IMR-90 (cell line): ENCODE measurements around the gene UNK. TPM values are rescaled to one million over a fixed set of nuclear protein-coding genes. Genes with fewer than 3 reads are reported as not detected.

ENCODE experiments used
- ATAC-seq: fragments of 200-7000 bp; cut with Tn5 transposase; 2 replicates; pipeline ENCODE4 v1.9.1; 2020; ENCODE audit warnings: low read depth, mild to moderate bottlenecking, moderate library complexity
- BruUV-seq: library from RNA; stranded (reverse); fragments of 400-500 nt; replicated peaks from 2 replicates; lab custom pipeline; 2021; lab: Mats Ljungman, UMichigan
- CTCF ChIA-PET: fragments of 300-600 bp; formaldehyde crosslinking; extraction: SDS; loops from one replicate; lab custom pipeline; 2021; ENCODE audit warnings: antibody characterized with exemption; lab: Yijun Ruan, JAX
- POLR2A ChIA-PET: fragments of 300-600 bp; sonication (Branson Sonifier 250); formaldehyde crosslinking; loops from one replicate; lab custom pipeline; 2022; ENCODE audit warnings: antibody characterized with exemption; ENCODE audit not compliant: unreplicated experiment; lab: Charles Lee
- DNase-seq: peaks from one replicate; pipeline ENCODE4 v3.0.0; 2013
- H2AFZ ChIP-seq: replicated peaks from 2 replicates; pipeline ENCODE3; 2013; ENCODE audit warnings: low read length, mild to moderate bottlenecking; ENCODE audit not compliant: poor library complexity
- H2AK5ac ChIP-seq: 2 replicates; pipeline ENCODE4 v1.6.1; 2013; ENCODE audit warnings: low read depth, low read length, inconsistent platforms
- H2AK9ac ChIP-seq: replicated peaks from 2 replicates; pipeline ENCODE3; 2013; ENCODE audit warnings: mild to moderate bottlenecking, low read depth, low read length, moderate library complexity; ENCODE audit not compliant: poor library complexity
- H2BK120ac ChIP-seq: 2 replicates; pipeline ENCODE4 v1.6.1; 2013; ENCODE audit warnings: low read depth, low read length, inconsistent platforms
- H2BK15ac ChIP-seq: 3 replicates; pipeline ENCODE4 v1.6.1; 2013; ENCODE audit warnings: low read depth, low read length, inconsistent platforms
- H2BK20ac ChIP-seq: 2 replicates; pipeline ENCODE4 v1.6.1; 2013; ENCODE audit warnings: low read depth, mild to moderate bottlenecking, inconsistent platforms, low read length, moderate library complexity
- H2BK5ac ChIP-seq: 2 replicates; pipeline ENCODE4 v1.6.1; 2013; ENCODE audit warnings: mild to moderate bottlenecking, low read depth, low read length, inconsistent platforms; ENCODE audit not compliant: poor library complexity, severe bottlenecking
- H3K14ac ChIP-seq: replicated peaks from 2 replicates; pipeline ENCODE4 v1.6.1; 2013; ENCODE audit warnings: low read depth, low read length, inconsistent platforms
- H3K18ac ChIP-seq: 2 replicates; pipeline ENCODE4 v1.6.1; 2013; ENCODE audit warnings: low read depth, low read length, control low read depth
- H3K23ac ChIP-seq: 2 replicates; pipeline ENCODE4 v1.6.1; 2013; ENCODE audit warnings: low read depth, low read length, inconsistent platforms
- H3K27ac ChIP-seq: 2 replicates; pipeline ENCODE4 v1.5.1; 2013; ENCODE audit warnings: mild to moderate bottlenecking, control low read depth, low read length; ENCODE audit not compliant: insufficient read depth
- H3K27me3 ChIP-seq: 2 replicates; pipeline ENCODE4 v1.6.1; 2013; ENCODE audit warnings: low read length; ENCODE audit not compliant: control insufficient read depth, insufficient read depth
- H3K36me3 ChIP-seq: 2 replicates; pipeline ENCODE4 v1.6.1; 2013; ENCODE audit warnings: low read length, mixed read lengths; ENCODE audit not compliant: control insufficient read depth, insufficient read depth
- H3K4ac ChIP-seq: 2 replicates; pipeline ENCODE4 v1.6.1; 2013; ENCODE audit warnings: low read depth, low read length, inconsistent platforms
- H3K4me1 ChIP-seq: 2 replicates; pipeline ENCODE4 v1.6.1; 2013; ENCODE audit warnings: low read length, mixed read lengths; ENCODE audit not compliant: control insufficient read depth, insufficient read depth
- H3K4me2 ChIP-seq: 2 replicates; pipeline ENCODE4 v1.6.1; 2013; ENCODE audit warnings: low read depth, mild to moderate bottlenecking, control low read depth, low read length, moderate library complexity
- H3K4me3 ChIP-seq: 2 replicates; pipeline ENCODE4 v1.5.1; 2013; ENCODE audit warnings: low read depth, mild to moderate bottlenecking, control low read depth, low read length, moderate library complexity; ENCODE audit not compliant: insufficient read depth
- H3K56ac ChIP-seq: 2 replicates; pipeline ENCODE4 v1.6.1; 2013; ENCODE audit warnings: low read length, inconsistent platforms; ENCODE audit not compliant: insufficient read depth; ENCODE audit errors: extremely low read depth
- H3K79me1 ChIP-seq, 2 experiments: 2 replicates each; pipeline ENCODE4 v1.6.1; 2013; ENCODE audit warnings: low read length in 2 of 2, inconsistent platforms in 1 of 2, low read depth in 1 of 2
- H3K9ac ChIP-seq: 2 replicates; pipeline ENCODE4 v1.6.1; 2013; ENCODE audit warnings: low read depth, low read length, control low read depth
- H3K9me1 ChIP-seq: 2 replicates; pipeline ENCODE4 v1.6.1; 2013; ENCODE audit warnings: low read length, inconsistent platforms; ENCODE audit not compliant: insufficient read depth
- H3K9me3 ChIP-seq: 2 replicates; pipeline ENCODE4 v1.6.1; 2013; ENCODE audit warnings: low read length; ENCODE audit not compliant: control insufficient read depth, insufficient read depth
- H4K20me1 ChIP-seq: 2 replicates; pipeline ENCODE4 v1.6.1; 2013; ENCODE audit warnings: low read length, inconsistent platforms; ENCODE audit not compliant: insufficient read depth
- H4K5ac ChIP-seq: 2 replicates; pipeline ENCODE4 v1.6.1; 2013; ENCODE audit warnings: mild to moderate bottlenecking, low read depth, low read length, control low read depth
- H4K8ac ChIP-seq, 2 experiments: 2 replicates each; pipeline ENCODE4 v1.6.1; 2013; ENCODE audit warnings: low read depth in 2 of 2, low read length in 2 of 2, control low read depth in 1 of 2, inconsistent platforms in 1 of 2
- H4K91ac ChIP-seq: 2 replicates; pipeline ENCODE4 v1.6.1; 2013; ENCODE audit warnings: low read depth, low read length, inconsistent platforms; ENCODE audit not compliant: insufficient read depth
- FOS ChIP-seq: fragments of 150-350 bp; IDR thresholded peaks from 2 replicates; pipeline ENCODE4 v1.6.1; 2016; ENCODE audit warnings: low read depth, low read length
- MAFK ChIP-seq: IDR thresholded peaks from 2 replicates; pipeline ENCODE4 v1.6.1; 2012; ENCODE audit warnings: low read depth, low read length, improper control_type of control experiment
- MXI1 ChIP-seq: IDR thresholded peaks from 2 replicates; pipeline ENCODE4 v1.6.1; 2012; ENCODE audit warnings: low read depth, mild to moderate bottlenecking, low read length, moderate library complexity, borderline replicate concordance
- NFE2L2 ChIP-seq: fragments of 150-350 bp; IDR thresholded peaks from 2 replicates; pipeline ENCODE4 v1.6.1; 2016; ENCODE audit warnings: low read depth, mild to moderate bottlenecking, low read length
- RAD21 ChIP-seq: IDR thresholded peaks from 2 replicates; pipeline ENCODE4 v1.6.1; 2012; ENCODE audit warnings: low read length, improper control_type of control experiment
- RCOR1 ChIP-seq: IDR thresholded peaks from 2 replicates; pipeline ENCODE4 v1.6.1; 2012; ENCODE audit warnings: mild to moderate bottlenecking, low read length, improper control_type of control experiment; ENCODE audit not compliant: insufficient replicate concordance
- RFX5 ChIP-seq: IDR thresholded peaks from 2 replicates; pipeline ENCODE4 v1.8.0; 2012; ENCODE audit warnings: low read depth, mild to moderate bottlenecking, low read length, moderate library complexity
- SMC3 ChIP-seq: fragments of 150-350 bp; IDR thresholded peaks from 2 replicates; pipeline ENCODE4 v1.6.1; 2016; ENCODE audit warnings: low read depth, mild to moderate bottlenecking, antibody characterized with exemption, low read length, moderate library complexity
- WGBS, 2 experiments: methylation state at CpG; one replicate each; pipeline versions ENCODE4 v1.1.5 to v1.1.7; 2013; ENCODE audit warnings: missing lambda C conversion rate in 2 of 2; ENCODE audit not compliant: insufficient read length in 1 of 2; ENCODE audit errors: extremely low coverage in 2 of 2; 5-methylcytosine and 5-hydroxymethylcytosine counted together
- dilution Hi-C: fragments of 300-500 bp; cut with HindIII; formaldehyde crosslinking; loops from one replicate; pipeline ENCODE4 v1.14.3; 2018; ENCODE audit warnings: low sequenced_read_pairs; ENCODE audit not compliant: unreplicated experiment
- in situ Hi-C: fragments of 300-500 bp; cut with MboI; formaldehyde crosslinking; loops from 3 replicates; pipeline ENCODE4 v1.14.3; 2019; ENCODE audit warnings: low sequenced_read_pairs, inconsistent platforms, mixed read lengths
- intact Hi-C: fragments of 100-400 bp; cut with micrococcal nuclease; formaldehyde crosslinking; loops from 2 replicates; pipeline ENCODE4 v1.10.0; 2022
- polyA plus RNA-seq, 3 experiments: library from polyadenylated mRNA; depleted of rRNA; stranded (reverse); fragments of >200 nt; gene quantifications; 2 replicates each; pipeline ENCODE4 v1.2.3, GENCODE V29; 2012; ENCODE audit warnings: low replicate concordance in 1 of 3
- total RNA-seq: library from RNA; depleted of rRNA; stranded (reverse); fragments of >200 nt; gene quantifications from 2 replicates; pipeline ENCODE4 v1.2.3, GENCODE V29; 2012
- TF ChIP-seq, protein P1 (sequence below): fragments of 150-350 bp; IDR thresholded peaks from 2 replicates; pipeline ENCODE4 v1.6.1; 2017; ENCODE audit warnings: mild to moderate bottlenecking, antibody characterized with exemption, low read length, low read depth
- TF ChIP-seq, protein P2 (sequence below): conservative IDR thresholded peaks from 2 replicates; pipeline ENCODE4 v1.5.1; 2012; ENCODE audit warnings: mild to moderate bottlenecking, low read depth, low read length, improper control_type of control experiment

Gene UNK
- total and polyA plus RNA-seq, 2 of the 4 experiments (the other 2 are of a cell fraction), result 15.4 to 17.3 TPM

DNA sequence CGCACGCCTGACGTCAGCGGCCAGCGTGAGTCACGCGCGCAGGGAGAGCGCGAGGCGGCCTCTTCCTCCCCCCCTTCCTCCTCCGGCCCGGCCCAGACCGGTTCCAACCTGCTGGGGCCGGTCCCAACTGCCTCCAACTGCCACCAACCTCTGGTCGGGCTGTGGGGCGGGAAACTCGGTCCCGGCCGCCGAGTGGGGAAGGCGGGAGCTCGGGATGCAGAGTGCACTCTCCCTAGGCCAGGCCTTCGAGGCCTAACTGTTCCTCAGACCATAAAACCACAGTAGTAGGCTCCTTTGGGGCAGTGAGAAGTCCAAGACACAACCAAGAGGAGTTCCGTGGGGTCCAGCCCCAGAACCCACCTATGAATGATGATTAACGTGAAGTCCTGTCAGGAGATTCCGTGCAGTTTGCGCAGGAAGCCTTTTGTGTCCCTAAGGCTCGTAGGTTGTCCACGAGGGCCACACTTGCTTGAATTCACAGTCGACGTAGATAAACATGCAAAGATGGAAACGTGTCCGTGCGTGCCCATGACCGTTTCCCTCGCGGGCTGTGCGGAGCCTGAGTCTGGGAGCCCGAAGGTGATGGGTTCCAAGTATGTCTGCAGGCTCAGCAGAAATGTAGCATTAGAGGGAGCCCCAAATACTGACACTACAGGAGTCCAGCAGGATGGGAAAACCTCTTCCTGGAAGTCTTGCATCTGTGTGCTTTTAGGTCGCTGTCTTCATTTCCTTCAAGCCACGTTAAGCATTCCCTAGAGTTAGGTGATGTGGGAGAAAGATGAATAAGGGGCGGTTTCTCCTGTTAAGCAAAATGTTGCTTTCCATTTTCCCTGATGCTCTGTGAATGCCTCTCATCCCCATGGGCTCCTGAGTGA, 647 bp downstream of the UNK start (continued):
- no peak for TF ChIP-seq SMC3
- TF ChIP-seq RCOR1, result no peak
- no peak; the same call in 1 of the 2 replicates for TF ChIP-seq FOS

DNA sequence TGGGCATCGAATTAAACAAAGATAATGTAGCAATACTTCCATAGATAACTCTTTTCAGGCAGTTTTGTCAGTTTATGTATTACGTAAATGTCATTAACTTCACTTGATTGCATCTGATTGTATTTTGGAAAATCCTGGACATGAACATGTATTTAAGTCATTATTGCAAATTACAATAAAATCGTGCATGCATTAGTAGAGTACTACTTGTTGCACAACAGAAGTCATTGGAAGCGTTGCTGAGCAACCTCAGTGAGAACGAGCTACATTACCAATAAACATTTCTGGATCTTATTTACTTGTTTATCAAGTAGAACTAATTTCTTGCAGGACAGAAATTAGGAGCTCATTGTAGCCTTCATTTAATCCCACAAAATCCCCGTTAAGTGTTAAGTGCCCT, 6.6 kb downstream of the UNK start:
- H3K4me1 ChIP-seq, result peaks cover 4% of the 10 kb centered on the region
- no peaks in the 10 kb centered on the region for H3K27me3 ChIP-seq
- H4K20me1 ChIP-seq, result no peaks in the 10 kb centered on the region; the same call in 1 of the 2 replicates
- H3K9me3 ChIP-seq, result no peaks in the 10 kb centered on the region
- H2BK15ac ChIP-seq, result no peak overlapping the region
- H3K9ac ChIP-seq, result no peak overlapping the region
- no peak overlapping the region for H3K23ac ChIP-seq
- peaks cover 6% of the 10 kb centered on the region for H3K9me1 ChIP-seq
- H2AK5ac ChIP-seq, result no peak overlapping the region
- H3K27ac ChIP-seq, result no peak overlapping the region
- H3K4me3 ChIP-seq, result no peak overlapping the region
- no peak overlapping the region for H2AFZ ChIP-seq
- ATAC-seq, result no peak
- ChIA-PET CTCF (interaction anchor here (0.6 kb wide), 1 partner anchor 109 kb away, joined by 3 read pairs; no protein-coding TSS in a partner anchor), POLR2A (no interaction called here)
- intact Hi-C loops, result no loop called here
- H4K91ac ChIP-seq, result no peak overlapping the region
- no peak overlapping the region for H3K4ac ChIP-seq
- peaks cover 8% of the 10 kb centered on the region for H3K36me3 ChIP-seq
- in situ Hi-C loops, result no loop called here
- no CpG with 5 or more reads among the region's 6 CpGs for WGBS, 2 experiments
- DNase-seq, result no peak
- no peak overlapping the region for H2BK5ac ChIP-seq
- H2BK20ac ChIP-seq, result no peak overlapping the region
- no peak overlapping the region for H2BK120ac ChIP-seq
- no peak overlapping the region for H4K5ac ChIP-seq
- dilution Hi-C loops, result no loop called here
- TF ChIP-seq, protein P1, sequence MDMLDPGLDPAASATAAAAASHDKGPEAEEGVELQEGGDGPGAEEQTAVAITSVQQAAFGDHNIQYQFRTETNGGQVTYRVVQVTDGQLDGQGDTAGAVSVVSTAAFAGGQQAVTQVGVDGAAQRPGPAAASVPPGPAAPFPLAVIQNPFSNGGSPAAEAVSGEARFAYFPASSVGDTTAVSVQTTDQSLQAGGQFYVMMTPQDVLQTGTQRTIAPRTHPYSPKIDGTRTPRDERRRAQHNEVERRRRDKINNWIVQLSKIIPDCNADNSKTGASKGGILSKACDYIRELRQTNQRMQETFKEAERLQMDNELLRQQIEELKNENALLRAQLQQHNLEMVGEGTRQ, result no peak
- no peak for TF ChIP-seq MAFK
- no peak for TF ChIP-seq SMC3
- TF ChIP-seq NFE2L2, result no peak
- no peak for TF ChIP-seq FOS
- TF ChIP-seq, protein P2, sequence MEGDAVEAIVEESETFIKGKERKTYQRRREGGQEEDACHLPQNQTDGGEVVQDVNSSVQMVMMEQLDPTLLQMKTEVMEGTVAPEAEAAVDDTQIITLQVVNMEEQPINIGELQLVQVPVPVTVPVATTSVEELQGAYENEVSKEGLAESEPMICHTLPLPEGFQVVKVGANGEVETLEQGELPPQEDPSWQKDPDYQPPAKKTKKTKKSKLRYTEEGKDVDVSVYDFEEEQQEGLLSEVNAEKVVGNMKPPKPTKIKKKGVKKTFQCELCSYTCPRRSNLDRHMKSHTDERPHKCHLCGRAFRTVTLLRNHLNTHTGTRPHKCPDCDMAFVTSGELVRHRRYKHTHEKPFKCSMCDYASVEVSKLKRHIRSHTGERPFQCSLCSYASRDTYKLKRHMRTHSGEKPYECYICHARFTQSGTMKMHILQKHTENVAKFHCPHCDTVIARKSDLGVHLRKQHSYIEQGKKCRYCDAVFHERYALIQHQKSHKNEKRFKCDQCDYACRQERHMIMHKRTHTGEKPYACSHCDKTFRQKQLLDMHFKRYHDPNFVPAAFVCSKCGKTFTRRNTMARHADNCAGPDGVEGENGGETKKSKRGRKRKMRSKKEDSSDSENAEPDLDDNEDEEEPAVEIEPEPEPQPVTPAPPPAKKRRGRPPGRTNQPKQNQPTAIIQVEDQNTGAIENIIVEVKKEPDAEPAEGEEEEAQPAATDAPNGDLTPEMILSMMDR, result no peak
- no peak for TF ChIP-seq RAD21
- no peak for TF ChIP-seq MXI1
- no peak for TF ChIP-seq RFX5
- no peak overlapping the region for H3K4me2 ChIP-seq
- H3K56ac ChIP-seq, result no peak overlapping the region
- H3K14ac ChIP-seq, result no peak overlapping the region
- H2AK9ac ChIP-seq, result no peak overlapping the region
- BruUV-seq, result no TSS peak
- H3K79me1 ChIP-seq, result peaks cover 31 to 70% of the 10 kb centered on the region in 2 experiments
- no peak overlapping the region for H3K18ac ChIP-seq
- H4K8ac ChIP-seq, result no peak overlapping the region
